ENCODE data around the gene USP20. TPM values are rescaled to one million over a fixed set of nuclear protein-coding genes. Genes with fewer than 3 reads are reported as not detected.
A peak's percentile ranks its signal among the peaks of the same experiment; 100 is the strongest.
"Not testable (repeated sequence)": the region's sequence is repeated elsewhere in the genome, so short reads cannot be mapped to it uniquely, and the experiment has no call there.

Gene USP20
- 10 to 100 TPM; 12.7 to 15.9 (median 15.7) TPM for polyA plus RNA-seq

- 0 to 1% (median 1%) methylated on average over 66 to 81 of the region's 81 CpGs for WGBS, 3 donors
- peak within 1 kb of the TSS; percentile 19 for H3K27ac ChIP-seq (ENCODE audit: low read depth, low read length)
Observed at GRCh38 chr9:129835128-129835859, at the start of gene USP20, which contains the start of gene C9orf78. Gene USP20 (plus strand): TSS chr9:129835458. CDS start chr9:129852556, 17,098 bp downstream. Gene C9orf78 (minus strand): TSS chr9:129835275. CDS start chr9:129835221, 54 bp downstream.

DNA sequence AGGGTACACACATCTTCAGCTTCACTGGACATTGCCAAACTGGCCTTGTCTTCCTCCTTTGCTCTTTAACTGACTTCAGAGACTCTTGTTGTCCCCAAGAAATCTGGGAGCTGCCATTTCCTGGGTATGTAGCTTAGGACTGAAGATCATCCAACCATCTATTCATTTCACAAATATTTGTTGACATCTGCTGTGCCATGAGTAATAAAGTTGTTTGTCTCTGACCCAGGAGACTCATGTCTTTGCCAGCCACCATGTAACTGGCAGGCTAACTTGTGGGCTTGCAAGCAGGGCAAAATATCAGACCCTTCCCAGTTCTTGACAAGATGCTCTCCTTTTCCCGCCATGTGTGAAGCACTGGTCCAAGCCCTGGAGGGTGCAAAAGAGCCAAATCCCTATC, 49.4 kb upstream of the USP20 start:
- H3K27ac ChIP-seq (ENCODE audit: low read depth, low read length): no peak overlapping the region
- WGBS, 3 donors: 90 to 95% (median 92%) methylated on average over 1 of the region's 1 CpG

- 76 to 79% (median 78%) methylated on average over 10 of the region's 10 CpGs for WGBS, 3 donors
Observed at GRCh38 chr9:129786481-129786880, 48.8 kb upstream of the USP20 start.

GRCh38 chr9:129794549-129794948, 40.7 kb upstream of the USP20 start:
- 77 to 83% (median 83%) methylated on average over 8 of the region's 8 CpGs for WGBS, 3 donors
- H3K27ac ChIP-seq (ENCODE audit: low read depth, low read length): no peak overlapping the region

More at GRCh38 chr9:129786481-129786880, 48.8 kb upstream of the USP20 start:
- H3K27ac ChIP-seq (ENCODE audit: low read depth, low read length): no peak overlapping the region

- 67 to 89% (median 81%) methylated on average over 2 of the region's 2 CpGs for WGBS, 3 donors
- not testable (repeated sequence) for H3K27ac ChIP-seq (ENCODE audit: low read depth, low read length)
Observed at GRCh38 chr9:129796029-129796428, 39.2 kb upstream of the USP20 start.

DNA sequence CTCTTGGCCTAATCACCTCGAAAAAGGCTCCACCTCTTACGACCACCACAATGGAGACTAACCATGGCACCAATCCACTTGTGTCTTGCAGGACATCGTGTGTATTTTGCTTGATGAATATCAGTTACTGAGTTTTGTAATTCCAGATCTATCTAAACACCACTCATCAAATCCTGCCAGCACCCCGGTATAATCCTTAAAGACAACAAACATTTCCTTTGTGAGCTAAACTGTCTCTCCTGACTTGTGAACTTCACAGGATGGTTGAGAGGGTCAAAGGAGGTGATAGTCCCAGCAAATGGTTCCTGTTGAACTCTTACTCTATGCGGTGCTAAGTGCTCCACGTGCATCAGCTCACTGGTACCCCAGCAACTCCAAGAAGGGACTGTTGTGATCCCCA, 36.3 kb upstream of the USP20 start:
- H3K27ac ChIP-seq (ENCODE audit: low read depth, low read length): no peak overlapping the region
- 38 to 62% (median 57%) methylated on average over 6 of the region's 6 CpGs for WGBS, 3 donors

- no peak overlapping the region for H3K27ac ChIP-seq (ENCODE audit: low read depth, low read length)
- WGBS, 3 donors: 73 to 89% (median 88%) methylated on average over 17 of the region's 17 CpGs
Observed at GRCh38 chr9:129801504-129801903, 33.8 kb upstream of the USP20 start.

GRCh38 chr9:129802833-129803675, 32.2 kb upstream of the USP20 start, which contains the start of gene TOR1B:
Gene TOR1B (plus strand): TSS chr9:129803184. CDS start chr9:129803213, 29 bp downstream.
- WGBS, 3 donors: 0 to 1% (median 0%) methylated on average over 79 to 93 of the region's 93 CpGs
- H3K27ac ChIP-seq (ENCODE audit: low read depth, low read length): peak within 1 kb of the TSS; percentile 83

DNA sequence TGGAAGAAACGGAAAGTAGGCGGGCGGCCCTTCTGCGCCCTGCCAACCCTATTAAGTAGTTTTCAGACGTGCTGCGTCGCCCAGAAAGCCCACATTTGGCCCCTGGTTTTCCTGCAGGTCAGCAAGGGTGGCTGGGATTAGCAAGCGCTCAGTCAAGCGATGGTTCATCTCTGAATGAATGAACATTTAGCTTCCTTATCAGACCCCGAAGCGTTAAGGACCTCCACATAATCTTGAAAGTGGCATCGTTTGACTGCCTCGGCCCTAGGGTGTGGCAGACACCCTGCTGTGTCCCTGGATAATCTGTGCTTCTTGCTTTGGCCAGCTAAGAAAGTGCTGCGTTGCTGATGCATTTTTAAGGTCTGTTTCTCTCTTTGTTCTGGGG, 31.6 kb upstream of the USP20 start:
- H3K27ac ChIP-seq (ENCODE audit: low read depth, low read length): no peak overlapping the region
- WGBS, 3 donors: 0 to 3% (median 1%) methylated on average over 14 of the region's 14 CpGs

DNA sequence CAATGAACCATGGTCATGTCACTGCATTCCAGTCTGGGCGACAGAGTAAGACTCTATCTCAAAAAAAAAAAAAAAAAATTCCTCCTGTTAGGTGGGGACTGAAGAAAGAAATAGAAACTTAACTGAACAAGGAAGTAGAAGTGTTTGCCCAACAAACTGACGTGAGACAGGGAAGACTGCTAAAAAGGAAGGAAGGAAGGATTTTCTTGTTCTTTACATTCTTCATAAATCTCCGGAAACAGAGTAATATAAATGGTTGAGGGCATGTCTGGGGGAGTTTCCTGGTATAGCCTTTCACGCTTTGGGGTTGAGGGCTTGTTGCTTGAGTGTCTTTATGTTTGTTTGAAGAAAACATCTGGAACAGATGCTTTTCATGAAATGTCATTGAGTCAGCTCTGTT, 29.2 kb upstream of the USP20 start:
- WGBS, 3 donors: 49 to 87% (median 56%) methylated on average over 4 of the region's 4 CpGs
- no peak overlapping the region for H3K27ac ChIP-seq (ENCODE audit: low read depth, low read length)

- 72 to 89% (median 75%) methylated on average over 11 of the region's 11 CpGs for WGBS, 3 donors
Observed at GRCh38 chr9:129809346-129809745, 25.9 kb upstream of the USP20 start.

DNA sequence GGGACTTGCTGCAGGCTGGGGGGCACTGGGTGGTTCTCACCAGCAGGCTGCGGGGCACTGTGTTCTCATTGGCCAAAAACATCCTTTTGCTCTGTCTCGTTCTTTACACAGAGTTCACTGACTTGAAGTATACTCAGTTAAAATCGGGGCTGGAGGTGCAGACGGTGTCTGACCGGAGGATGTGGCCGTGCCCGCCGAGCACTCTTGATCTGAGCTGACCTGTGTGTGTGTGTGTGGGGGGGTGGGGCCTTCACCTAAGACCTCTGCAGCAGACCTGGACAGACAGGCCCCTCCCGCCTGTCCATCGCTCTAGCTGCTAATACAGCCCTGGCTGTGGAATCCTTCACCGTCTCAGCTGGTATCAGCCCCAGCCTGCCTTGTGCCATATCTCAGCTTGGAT, 25.1 kb upstream of the USP20 start:
- no peak overlapping the region for H3K27ac ChIP-seq (ENCODE audit: low read depth, low read length)
- WGBS, 3 donors: 89 to 93% (median 91%) methylated on average over 11 of the region's 11 CpGs

More at GRCh38 chr9:129809346-129809745, 25.9 kb upstream of the USP20 start:
- no peak overlapping the region for H3K27ac ChIP-seq (ENCODE audit: low read depth, low read length)

GRCh38 chr9:129810788-129811187, 24.5 kb upstream of the USP20 start:
- WGBS, 3 donors: 38 to 84% (median 80%) methylated on average over 6 of the region's 6 CpGs
- H3K27ac ChIP-seq (ENCODE audit: low read depth, low read length): no peak overlapping the region

DNA sequence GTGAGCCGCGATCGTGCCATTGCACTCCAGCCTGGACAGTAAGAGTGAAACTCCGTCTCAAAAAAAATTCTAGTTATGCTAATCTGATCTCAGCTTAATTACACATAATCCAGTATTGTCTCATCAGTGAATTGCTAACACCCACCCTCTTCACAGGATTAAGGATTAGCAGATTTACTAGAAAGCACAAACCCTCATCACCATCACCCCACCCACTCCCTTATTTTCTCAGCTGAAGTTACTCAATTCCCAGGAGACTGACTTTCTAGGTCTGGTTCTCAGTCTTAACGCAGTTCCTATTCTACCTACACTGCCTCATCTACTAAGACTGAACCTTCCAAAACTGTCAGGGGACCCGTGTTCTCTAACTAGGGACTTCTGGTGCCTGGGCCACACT, 23.3 kb upstream of the USP20 start:
- 82 to 86% (median 83%) methylated on average over 6 of the region's 6 CpGs for WGBS, 3 donors
- no peak overlapping the region for H3K27ac ChIP-seq (ENCODE audit: low read depth, low read length)

DNA sequence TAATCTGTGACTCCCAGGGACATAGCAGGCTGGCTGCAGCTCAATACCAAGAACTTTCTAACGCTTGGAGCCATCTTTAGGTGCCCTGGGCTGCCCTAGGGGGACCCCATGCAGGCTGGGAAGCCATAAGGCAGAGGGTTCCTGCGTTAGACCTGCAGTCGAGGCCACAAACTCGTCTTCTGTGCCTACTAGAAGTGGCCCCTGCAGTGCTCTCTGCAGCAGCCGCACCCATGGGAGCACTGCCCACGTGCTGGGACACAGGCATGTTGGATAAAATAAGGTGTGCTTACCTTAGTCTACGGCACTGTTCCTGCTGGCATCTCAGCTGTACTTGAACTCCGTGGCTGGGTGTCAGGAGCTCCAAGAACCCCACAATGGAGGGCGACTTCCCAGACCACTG, 22.9 kb upstream of the USP20 start:
- no peak overlapping the region for H3K27ac ChIP-seq (ENCODE audit: low read depth, low read length)
- 79 to 90% (median 89%) methylated on average over 9 of the region's 9 CpGs for WGBS, 3 donors

DNA sequence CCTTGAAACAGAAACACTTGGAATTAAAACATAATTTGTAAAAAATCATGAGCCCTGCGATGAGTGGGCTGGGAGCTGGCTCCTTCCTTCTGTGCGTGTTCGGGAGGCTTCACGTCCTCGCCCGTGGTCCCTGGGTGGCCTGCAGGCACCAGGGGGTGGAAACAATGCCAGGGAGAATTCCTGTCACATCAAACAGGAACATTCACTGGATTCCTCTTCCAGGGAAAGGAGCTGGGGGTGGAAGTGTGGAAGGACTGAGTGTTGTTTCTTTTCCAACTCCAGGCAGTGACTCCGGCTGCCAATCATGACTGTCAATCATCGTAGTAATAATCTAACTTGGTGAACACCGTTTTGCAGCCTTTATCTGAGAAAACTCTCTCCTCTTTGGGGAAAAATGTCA, 21.6 kb upstream of the USP20 start:
- WGBS, 3 donors: 69 to 90% (median 90%) methylated on average over 9 of the region's 9 CpGs
- no peak overlapping the region for H3K27ac ChIP-seq (ENCODE audit: low read depth, low read length)

- WGBS, 3 donors: 82 to 88% (median 86%) methylated on average over 17 of the region's 17 CpGs
- no peak overlapping the region for H3K27ac ChIP-seq (ENCODE audit: low read depth, low read length)
Observed at GRCh38 chr9:129814432-129815223, 20.6 kb upstream of the USP20 start.

- WGBS, 3 donors: 84 to 93% (median 87%) methylated on average over 10 to 11 of the region's 11 CpGs
- H3K27ac ChIP-seq (ENCODE audit: low read depth, low read length): no peak overlapping the region
Observed at GRCh38 chr9:129815278-129815677, 20.0 kb upstream of the USP20 start.
